Ascending aorta (tissue), 2 donors: Measurements from ENCODE around the gene SPAG9. TPM values are rescaled to one million over a fixed set of nuclear protein-coding genes. Genes with fewer than 3 reads are reported as not detected.
"Not testable (repeated sequence)": the region's sequence is repeated elsewhere in the genome, so short reads cannot be mapped to it uniquely, and the experiment has no call there.

Source experiments
- DNase-seq, 2 donors: peaks; one replicate each; pipeline ENCODE4 v3.0.0-alpha.2; 2019; ENCODE audit warnings: low spot score in 2 of 2
- H3K27ac ChIP-seq, 2 donors: fragments of 200-600 bp; sonication (generic); one replicate each; pipeline ENCODE4 v1.5.1; 2016 to 2017; ENCODE audit warnings: mild to moderate bottlenecking in 1 of 2
- H3K27me3 ChIP-seq: fragments of 200-600 bp; sonication (generic); one replicate; pipeline ENCODE4 v1.5.1; 2017
- H3K36me3 ChIP-seq, 2 donors: fragments of 200-600 bp; sonication (generic); one replicate each; pipeline ENCODE4 v1.5.1; 2016
- H3K4me1 ChIP-seq, 2 donors: fragments of 200-600 bp; sonication (generic); one replicate each; pipeline ENCODE4 v1.5.1; 2016 to 2017; ENCODE audit warnings: mild to moderate bottlenecking in 1 of 2
- H3K4me3 ChIP-seq, 2 donors: fragments of 200-600 bp; sonication (generic); one replicate each; pipeline ENCODE4 v1.5.1; 2016 to 2017; ENCODE audit warnings: mild to moderate bottlenecking in 1 of 2
- H3K9me3 ChIP-seq, 2 donors: fragments of 200-600 bp; sonication (generic); one replicate each; pipeline ENCODE4 v1.5.1; 2016
- intact Hi-C: fragments of 100-400 bp; cut with DNase I; formaldehyde crosslinking; loops from one replicate; pipeline ENCODE4 v1.15.1; 2023
- total RNA-seq: library from RNA; depleted of rRNA; stranded (reverse); fragments of >200 nt; gene quantifications from one replicate; pipeline ENCODE4 v1.1.0, GENCODE V29; 2016
- TF ChIP-seq, protein P1 (sequence below), 3 experiments: fragments of 200-600 bp in 2 of 3; fragments of 450-650 bp in 1 of 3; sonication (generic) in 2 of 3; IDR thresholded peaks; one replicate each; pipeline ENCODE4 v1.5.1; 2016 to 2019; ENCODE audit warnings: antibody characterized with exemption in 3 of 3, mild to moderate bottlenecking in 1 of 3, moderate library complexity in 1 of 3

Gene SPAG9
- total RNA-seq, 1 donor from 2014 or later, result 41.3 TPM

DNA sequence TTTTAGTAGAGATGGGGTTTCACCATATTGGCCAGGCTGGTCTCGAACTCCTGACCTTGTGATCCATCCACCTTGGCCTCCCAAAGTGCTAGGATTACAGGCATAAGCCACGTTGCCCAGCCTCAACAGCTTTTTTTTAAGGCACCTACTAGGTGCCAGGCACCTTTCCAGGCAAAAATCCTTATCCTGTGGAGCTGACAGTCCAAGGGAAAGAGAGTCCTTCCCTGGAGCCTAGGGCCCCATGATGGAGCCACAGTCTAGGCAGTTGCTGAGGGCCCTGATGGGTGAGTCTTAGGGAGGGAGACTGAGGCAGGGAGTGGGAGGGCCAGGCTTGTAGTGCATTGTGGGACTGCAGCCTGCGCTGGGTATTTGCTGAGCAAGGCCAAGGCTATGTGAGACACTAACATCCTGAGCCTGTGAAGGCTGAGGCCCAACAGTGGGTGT, 174.9 kb downstream of the SPAG9 start:
- H3K4me1 ChIP-seq, result peaks cover 26 to 38% of the 10 kb centered on the region in 2 donors
- DNase-seq, result no peak
- H3K36me3 ChIP-seq, result no peaks in the 10 kb centered on the region
- H3K4me3 ChIP-seq, result no peak overlapping the region
- TF ChIP-seq, protein P1, sequence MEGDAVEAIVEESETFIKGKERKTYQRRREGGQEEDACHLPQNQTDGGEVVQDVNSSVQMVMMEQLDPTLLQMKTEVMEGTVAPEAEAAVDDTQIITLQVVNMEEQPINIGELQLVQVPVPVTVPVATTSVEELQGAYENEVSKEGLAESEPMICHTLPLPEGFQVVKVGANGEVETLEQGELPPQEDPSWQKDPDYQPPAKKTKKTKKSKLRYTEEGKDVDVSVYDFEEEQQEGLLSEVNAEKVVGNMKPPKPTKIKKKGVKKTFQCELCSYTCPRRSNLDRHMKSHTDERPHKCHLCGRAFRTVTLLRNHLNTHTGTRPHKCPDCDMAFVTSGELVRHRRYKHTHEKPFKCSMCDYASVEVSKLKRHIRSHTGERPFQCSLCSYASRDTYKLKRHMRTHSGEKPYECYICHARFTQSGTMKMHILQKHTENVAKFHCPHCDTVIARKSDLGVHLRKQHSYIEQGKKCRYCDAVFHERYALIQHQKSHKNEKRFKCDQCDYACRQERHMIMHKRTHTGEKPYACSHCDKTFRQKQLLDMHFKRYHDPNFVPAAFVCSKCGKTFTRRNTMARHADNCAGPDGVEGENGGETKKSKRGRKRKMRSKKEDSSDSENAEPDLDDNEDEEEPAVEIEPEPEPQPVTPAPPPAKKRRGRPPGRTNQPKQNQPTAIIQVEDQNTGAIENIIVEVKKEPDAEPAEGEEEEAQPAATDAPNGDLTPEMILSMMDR (IDR thresholded peaks at IDR 0.05), result no peak
- H3K9me3 ChIP-seq, result no peaks in the 10 kb centered on the region
- no peaks in the 10 kb centered on the region for H3K27me3 ChIP-seq
- H3K27ac ChIP-seq, result no peak overlapping the region
- intact Hi-C loops, result no loop called here

DNA sequence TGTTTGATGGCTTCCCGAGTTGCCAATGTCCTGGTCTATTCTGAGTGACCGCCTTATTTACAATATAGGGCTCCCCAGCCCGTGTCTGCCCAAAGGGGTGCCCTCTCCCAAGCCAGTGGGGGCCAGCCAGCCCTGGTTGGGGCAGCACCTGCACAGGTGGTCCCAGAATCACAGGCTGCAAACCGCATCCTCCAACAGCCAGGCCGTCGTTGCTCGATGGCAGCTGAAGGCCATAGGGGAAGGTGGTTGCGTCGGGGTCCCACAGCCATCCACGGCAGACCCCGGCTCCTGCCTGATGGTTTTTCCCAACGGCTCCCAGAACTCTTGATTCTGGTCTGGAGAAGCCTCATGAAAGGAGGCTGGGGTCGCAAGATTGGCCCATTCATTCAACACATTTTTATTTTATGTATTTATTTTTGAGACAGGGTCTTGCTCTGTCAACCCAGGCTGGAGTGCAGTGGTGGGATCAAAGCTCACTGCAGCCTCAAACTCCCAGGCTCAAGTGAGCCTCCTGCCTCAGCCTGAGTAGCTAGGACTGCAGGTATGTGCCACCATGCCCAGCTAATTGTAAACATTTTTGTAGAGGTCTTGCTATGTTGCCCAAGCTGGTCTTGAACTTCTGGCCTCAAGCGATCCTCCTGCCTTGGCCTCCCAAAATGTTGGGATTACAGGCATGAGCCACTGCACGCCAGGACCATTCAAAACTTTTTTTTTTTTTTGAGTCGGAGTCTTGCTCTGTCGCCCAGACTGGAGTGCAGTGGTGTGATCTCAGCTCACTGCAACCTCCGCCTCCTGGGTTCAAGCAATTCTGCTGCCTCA, 175.6 kb downstream of the SPAG9 start:
- intact Hi-C loops, result no loop called here
- no peaks in the 10 kb centered on the region for H3K36me3 ChIP-seq
- peak overlapping the region in 1 of 2 donors; percentile 66 for H3K4me3 ChIP-seq
- no peaks in the 10 kb centered on the region for H3K9me3 ChIP-seq
- H3K4me1 ChIP-seq, result peaks cover 22 to 31% of the 10 kb centered on the region in 2 donors
- DNase-seq, result no peak
- H3K27me3 ChIP-seq, result no peaks in the 10 kb centered on the region
- H3K27ac ChIP-seq, result peak overlapping the region; percentile 58 to 82
- TF ChIP-seq, protein P1 (IDR thresholded peaks at IDR 0.05), result no peak

DNA sequence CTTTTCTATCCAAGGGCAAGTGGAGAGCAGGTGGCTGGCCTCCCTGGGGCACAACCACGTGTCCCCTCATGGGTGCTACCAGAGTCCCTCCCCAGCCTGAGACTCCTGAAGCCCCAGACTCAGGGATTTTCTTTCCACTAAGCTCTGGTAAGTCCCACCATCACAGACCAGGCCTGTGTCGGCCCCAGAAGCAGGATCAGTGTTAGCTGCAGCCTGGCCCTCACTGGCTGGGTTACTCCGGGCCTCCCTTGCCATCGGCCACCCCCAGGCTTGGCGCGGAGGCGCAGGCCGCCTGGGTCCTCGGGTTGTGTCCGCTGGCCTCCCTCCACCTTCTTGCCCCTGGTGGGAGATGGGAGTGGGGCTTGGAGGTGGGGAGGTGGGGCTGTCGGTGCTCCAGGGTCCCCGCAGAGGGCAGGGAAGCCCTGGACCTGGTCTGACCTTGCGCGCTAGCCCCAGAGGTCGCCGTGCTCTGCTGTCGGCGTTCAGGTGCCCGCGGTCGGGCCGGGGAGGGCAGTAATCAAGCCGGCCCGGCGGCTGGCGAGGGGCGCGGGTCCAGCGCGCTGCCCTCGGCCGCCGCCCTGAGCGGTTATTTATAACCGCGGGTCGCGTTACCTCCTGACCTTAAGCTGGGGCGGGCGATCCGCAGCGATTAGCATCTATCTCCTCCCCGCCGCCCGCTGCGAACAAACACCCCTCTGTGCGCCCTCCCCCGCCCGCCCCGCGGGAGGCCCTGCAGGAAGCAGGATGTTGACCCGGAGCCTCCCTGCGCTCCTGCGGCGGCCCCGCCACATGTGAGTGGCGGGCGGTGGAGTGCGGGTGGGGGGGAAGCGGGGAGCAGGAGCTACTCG, 176.4 kb downstream of the SPAG9 start:
- peaks cover 14 to 23% of the 10 kb centered on the region in 2 donors for H3K4me1 ChIP-seq
- no peaks in the 10 kb centered on the region for H3K27me3 ChIP-seq
- peak overlapping the region; percentile 47 to 66 for H3K4me3 ChIP-seq
- H3K36me3 ChIP-seq, result no peaks in the 10 kb centered on the region
- no peaks in the 10 kb centered on the region for H3K9me3 ChIP-seq
- TF ChIP-seq, protein P1 (IDR thresholded peaks at IDR 0.05), result no peak
- H3K27ac ChIP-seq, result peak overlapping the region; percentile 58 to 82
- peak in 1 of 2 donors; percentile 85 for DNase-seq
- intact Hi-C loops, result no loop called here

DNA sequence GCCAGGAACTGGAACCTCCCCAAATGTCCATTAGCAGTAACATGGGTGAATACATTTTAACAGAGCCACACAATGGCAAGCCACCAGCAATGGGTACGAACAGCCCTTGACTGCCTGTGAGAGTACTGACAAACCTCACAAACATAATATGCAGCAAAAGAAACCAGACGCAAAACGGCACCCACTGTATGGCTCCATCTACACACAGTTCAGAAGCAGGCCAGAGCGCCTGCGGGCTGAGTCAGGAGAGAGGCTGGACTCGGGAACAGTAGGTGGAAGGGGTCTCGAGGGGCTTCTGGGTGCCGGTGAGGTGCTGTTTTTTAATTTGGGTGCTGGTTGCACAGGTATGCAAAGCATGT, 177.1 kb downstream of the SPAG9 start:
- Histone ChIP-seq H3K9me3 (no peaks in the 10 kb centered on the region), H3K27ac (peak overlapping the region; percentile 58 to 82), H3K27me3 (no peaks in the 10 kb centered on the region), H3K4me3 (peak overlapping the region in 1 of 2 donors; percentile 66), H3K4me1 (peaks cover 10 to 17% of the 10 kb centered on the region in 2 donors), H3K36me3 (no peaks in the 10 kb centered on the region)
- TF ChIP-seq, protein P1 (IDR thresholded peaks at IDR 0.05), result no peak
- DNase-seq, result no peak
- intact Hi-C loops, result no loop called here

DNA sequence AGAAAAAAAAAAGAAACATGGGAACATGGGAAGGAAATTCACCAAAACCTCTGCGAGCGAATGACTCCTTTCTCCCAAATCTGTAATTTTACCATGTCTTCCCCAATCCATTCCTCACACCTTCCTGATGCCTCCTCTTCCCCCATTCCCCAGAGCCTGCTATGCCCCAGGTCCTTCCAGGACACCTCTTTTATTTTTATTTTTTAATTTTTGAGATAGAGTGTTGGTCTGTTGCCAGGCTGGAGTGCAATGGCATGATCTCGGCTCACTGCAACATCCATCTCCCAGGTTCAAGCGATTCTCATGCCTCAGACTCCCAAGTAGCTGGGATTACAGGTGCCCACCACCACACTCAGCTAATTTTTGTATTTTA, 179.0 kb downstream of the SPAG9 start:
- intact Hi-C loops, DNase-seq, H3K9me3 ChIP-seq, H3K27me3 ChIP-seq, H3K36me3 ChIP-seq, H3K27ac ChIP-seq, H3K4me3 ChIP-seq: not testable (repeated sequence)
- H3K4me1 ChIP-seq, result peaks cover 6 to 10% of the 10 kb centered on the region in 2 donors
